Fibroblast of lung (primary cell): ENCODE results near the gene TBXA2R. TPM values are rescaled to one million over a fixed set of nuclear protein-coding genes. Genes with fewer than 3 reads are reported as not detected.

ENCODE experiments used
- DNase-seq, 2 donors: peaks; one replicate each; pipeline versions ENCODE4 v3.0.0 to v3.0.0-alpha.2; 2010; ENCODE audit warnings: low read depth in 2 of 2
- H2AFZ ChIP-seq: 2 replicates; pipeline ENCODE4 v1.5.1; 2012; ENCODE audit warnings: low read length, control low read depth, inconsistent platforms
- H3K27ac ChIP-seq: 2 replicates; pipeline ENCODE4 v1.5.1; 2011; ENCODE audit warnings: low read length, control low read depth; ENCODE audit not compliant: insufficient read depth
- H3K27me3 ChIP-seq: 2 replicates; pipeline ENCODE4 v1.5.1; 2011; ENCODE audit warnings: mild to moderate bottlenecking, low read length; ENCODE audit not compliant: control insufficient read depth, insufficient read depth
- H3K36me3 ChIP-seq: 2 replicates; pipeline ENCODE4 v1.5.1; 2011; ENCODE audit warnings: low read length; ENCODE audit not compliant: control insufficient read depth, insufficient read depth
- H3K4me1 ChIP-seq: 2 replicates; pipeline ENCODE4 v1.5.1; 2011; ENCODE audit warnings: low read length; ENCODE audit not compliant: control insufficient read depth, insufficient read depth; ENCODE audit errors: extremely low read depth
- H3K4me2 ChIP-seq: 2 replicates; pipeline ENCODE4 v1.5.1; 2011; ENCODE audit warnings: low read length, control low read depth; ENCODE audit not compliant: insufficient read depth; ENCODE audit errors: extremely low read depth
- H3K4me3 ChIP-seq, 4 experiments: fragments of 200-600 bp in 1 of 4; sonication (generic) in 1 of 4; replicated peaks in 1 of 4; 2 replicates each; pipeline ENCODE4 v1.5.1; 2011 to 2016; ENCODE audit warnings: low read length in 4 of 4, low read depth in 3 of 4, mild to moderate bottlenecking in 3 of 4, control low read depth in 2 of 4, inconsistent platforms in 1 of 4, mixed read lengths in 1 of 4; ENCODE audit not compliant: insufficient read depth in 1 of 4; ENCODE audit errors: control extremely low read depth in 1 of 4
- H3K79me2 ChIP-seq: 2 replicates; pipeline ENCODE4 v1.5.1; 2012; ENCODE audit warnings: mild to moderate bottlenecking, low read length, inconsistent platforms; ENCODE audit not compliant: control insufficient read depth, insufficient read depth
- H3K9ac ChIP-seq: 2 replicates; pipeline ENCODE4 v1.5.1; 2011; ENCODE audit warnings: mild to moderate bottlenecking, low read length, control low read depth; ENCODE audit not compliant: insufficient read depth
- H3K9me3 ChIP-seq: 2 replicates; pipeline ENCODE4 v1.5.1; 2012; ENCODE audit warnings: low read depth, low read length; ENCODE audit not compliant: control insufficient read depth, insufficient read depth
- H4K20me1 ChIP-seq: 2 replicates; pipeline ENCODE4 v1.5.1; 2011; ENCODE audit warnings: low read length; ENCODE audit not compliant: control insufficient read depth, insufficient read depth; ENCODE audit errors: extremely low read depth
- CTCF ChIP-seq, 2 donors: IDR thresholded peaks in 1 of 2; conservative IDR thresholded peaks in 1 of 2; 1 replicate in 1 of 2; 2 replicates in 1 of 2; pipeline ENCODE4 v1.5.1; 2011 to 2012; ENCODE audit warnings: low read length in 2 of 2, control low read depth in 1 of 2, inconsistent platforms in 1 of 2, low read depth in 1 of 2, mild to moderate bottlenecking in 1 of 2
- EZH2 ChIP-seq: IDR thresholded peaks from 2 replicates; pipeline ENCODE4 v1.5.1; 2012; ENCODE audit warnings: low read length, control low read depth, mild to moderate bottlenecking; ENCODE audit errors: missing control alignments
- polyA plus RNA-seq, 2 donors: library from polyadenylated mRNA; depleted of rRNA in 1 of 2; stranded (reverse) in 1 of 2; unstranded in 1 of 2; fragments of >200 nt; gene quantifications; 2 replicates each; pipeline ENCODE4 v1.2.1, GENCODE V29; 2011 to 2012; ENCODE audit warnings: missing spikeins in 1 of 2
- total RNA-seq: library from RNA; depleted of rRNA; stranded (reverse); fragments of >200 nt; gene quantifications from 2 replicates; pipeline ENCODE4 v1.2.1, GENCODE V29; 2014

The TBXA2R gene
- total and polyA plus RNA-seq, 2 donors (not counting 1 experiment from before 2014, with no cell fraction given): 1.3 to 1.8 TPM

DNA sequence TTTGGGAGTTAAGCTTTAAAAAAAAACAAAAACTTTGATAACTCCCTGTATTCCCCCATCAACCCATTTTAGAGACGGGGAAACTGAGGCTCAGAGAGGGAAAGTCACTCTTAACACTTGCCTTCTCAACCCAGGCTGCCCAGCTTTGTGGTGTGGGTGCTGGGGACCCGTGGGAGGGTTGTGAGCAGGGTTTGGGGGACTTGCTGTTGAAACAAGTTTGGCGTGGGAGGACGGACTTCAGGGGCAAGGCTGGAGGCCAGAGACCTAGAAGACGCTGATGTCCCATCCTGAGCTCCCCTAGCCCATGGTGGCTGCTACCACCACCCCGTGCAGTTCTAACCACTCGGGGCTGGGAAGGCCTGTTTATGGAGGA lies 20.7 kb upstream of the TBXA2R start:
- no peak for TF ChIP-seq CTCF (conservative IDR thresholded peaks at IDR 0.05 in 1 of 2, IDR thresholded peaks at IDR 0.05 in 1 of 2; ENCODE audit: low read depth in 1 of 2, low read length in 2 of 2)
- TF ChIP-seq EZH2: no peak
- no peaks in the 10 kb centered on the region for H3K9me3 ChIP-seq
- H3K9ac ChIP-seq: no peak overlapping the region
- peaks cover 5% of the 10 kb centered on the region for H3K4me1 ChIP-seq
- no peak overlapping the region for H3K4me2 ChIP-seq
- peaks cover 6% of the 10 kb centered on the region for H3K36me3 ChIP-seq
- H3K27me3 ChIP-seq: no peaks in the 10 kb centered on the region
- no peak overlapping the region for H3K27ac ChIP-seq
- no peak for DNase-seq
- no peaks in the 10 kb centered on the region for H4K20me1 ChIP-seq
- no peak overlapping the region for H2AFZ ChIP-seq
- peak overlapping the region in 3 of 4 experiments; percentile 9 to 38 (median 15) for H3K4me3 ChIP-seq
- H3K79me2 ChIP-seq: peaks cover 26% of the 10 kb centered on the region

DNA sequence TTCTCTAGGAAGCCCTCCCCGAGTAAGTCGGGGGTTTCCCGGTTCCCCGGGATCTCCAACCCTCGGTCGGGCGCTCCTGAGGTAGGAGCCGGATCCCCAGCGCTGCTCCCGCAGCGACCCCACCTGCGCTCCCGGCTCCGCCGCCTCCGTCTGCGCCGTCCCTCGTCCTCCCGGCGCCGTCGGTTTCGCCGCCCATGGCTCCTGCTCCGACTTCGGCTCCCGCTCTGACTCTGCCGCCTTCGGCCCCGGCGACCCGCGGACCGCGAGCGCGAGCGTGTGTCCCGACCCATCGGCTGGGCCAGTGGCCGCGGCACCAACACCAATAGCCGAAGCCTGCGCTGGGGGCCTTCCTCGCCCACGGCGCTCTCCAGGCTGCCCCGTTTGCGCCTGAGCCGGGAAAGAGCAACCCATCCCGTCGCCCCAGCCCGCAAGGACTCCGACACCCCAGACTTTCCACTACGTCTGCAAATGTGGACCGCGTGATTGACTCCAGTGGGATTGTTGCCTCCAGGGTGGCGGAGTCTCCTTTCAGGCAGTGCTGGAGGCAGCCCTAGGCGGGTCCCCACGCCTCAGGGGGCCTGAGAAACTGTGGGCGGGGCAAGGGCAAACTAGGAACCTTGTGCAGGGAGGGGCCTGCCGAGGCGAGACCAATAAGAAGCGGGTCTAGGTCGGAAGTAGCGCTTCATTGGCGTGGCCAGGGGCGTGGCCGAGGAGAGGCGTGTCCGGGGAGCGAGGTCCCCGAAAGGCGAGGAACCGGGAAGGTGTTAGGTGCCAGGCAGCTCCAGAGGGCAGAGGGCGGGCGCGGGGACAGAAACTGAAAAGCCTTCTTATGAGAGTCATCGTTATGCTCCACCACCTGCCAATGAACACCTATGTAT lies 20.0 kb upstream of the TBXA2R start, which contains the start of gene CACTIN:
CACTIN (minus strand) TSS at position 318 of the 878 bp plus-strand sequence; CDS start at position 290, 28 bp downstream.
- Histone ChIP-seq H3K9ac (peak within 1 kb of the TSS; percentile 96), H3K36me3 (peaks cover 7% of the 10 kb centered on the region), H3K79me2 (peaks cover 26% of the 10 kb centered on the region), H3K4me3 (peak within 1 kb of the TSS; percentile 89 to 100 (median 96)), H3K27ac (peak within 1 kb of the TSS; percentile 97), H2AFZ (peak within 1 kb of the TSS; percentile 89), H4K20me1 (no peaks in the 10 kb centered on the region), H3K4me2 (peak within 1 kb of the TSS; percentile 100), H3K27me3 (no peaks in the 10 kb centered on the region), H3K9me3 (no peaks in the 10 kb centered on the region), H3K4me1 (peaks cover 5% of the 10 kb centered on the region)
- TF ChIP-seq EZH2 (no peak), CTCF (conservative IDR thresholded peaks at IDR 0.05 in 1 of 2, IDR thresholded peaks at IDR 0.05 in 1 of 2; ENCODE audit: low read depth in 1 of 2, low read length in 2 of 2) (no peak)
- peak; percentile 97 to 98 for DNase-seq

GRCh38 chr19:3625996-3626472 lies 19.4 kb upstream of the TBXA2R start:
- TF ChIP-seq CTCF (conservative IDR thresholded peaks at IDR 0.05 in 1 of 2, IDR thresholded peaks at IDR 0.05 in 1 of 2; ENCODE audit: low read depth in 1 of 2, low read length in 2 of 2) (no peak), EZH2 (no peak)
- Histone ChIP-seq H3K9ac (peak overlapping the region; percentile 96), H4K20me1 (no peaks in the 10 kb centered on the region), H2AFZ (peak overlapping the region; percentile 74), H3K27me3 (no peaks in the 10 kb centered on the region), H3K4me2 (peak overlapping the region; percentile 100), H3K36me3 (peaks cover 6% of the 10 kb centered on the region), H3K79me2 (peaks cover 26% of the 10 kb centered on the region), H3K4me3 (peak overlapping the region; percentile 89 to 100 (median 96)), H3K9me3 (no peaks in the 10 kb centered on the region), H3K27ac (peak overlapping the region; percentile 97), H3K4me1 (peaks cover 5% of the 10 kb centered on the region)
- DNase-seq: peak in 1 of 2 donors; percentile 18
